GM21367 (cell line): ENCODE results near the gene FASTKD2.

ENCODE experiments used
- ATAC-seq: cut with Tn5 transposase; IDR thresholded peaks from one replicate; pipeline ENCODE4 v1.9.1; 2021; ENCODE audit not compliant: unreplicated experiment

Gene FASTKD2

DNA sequence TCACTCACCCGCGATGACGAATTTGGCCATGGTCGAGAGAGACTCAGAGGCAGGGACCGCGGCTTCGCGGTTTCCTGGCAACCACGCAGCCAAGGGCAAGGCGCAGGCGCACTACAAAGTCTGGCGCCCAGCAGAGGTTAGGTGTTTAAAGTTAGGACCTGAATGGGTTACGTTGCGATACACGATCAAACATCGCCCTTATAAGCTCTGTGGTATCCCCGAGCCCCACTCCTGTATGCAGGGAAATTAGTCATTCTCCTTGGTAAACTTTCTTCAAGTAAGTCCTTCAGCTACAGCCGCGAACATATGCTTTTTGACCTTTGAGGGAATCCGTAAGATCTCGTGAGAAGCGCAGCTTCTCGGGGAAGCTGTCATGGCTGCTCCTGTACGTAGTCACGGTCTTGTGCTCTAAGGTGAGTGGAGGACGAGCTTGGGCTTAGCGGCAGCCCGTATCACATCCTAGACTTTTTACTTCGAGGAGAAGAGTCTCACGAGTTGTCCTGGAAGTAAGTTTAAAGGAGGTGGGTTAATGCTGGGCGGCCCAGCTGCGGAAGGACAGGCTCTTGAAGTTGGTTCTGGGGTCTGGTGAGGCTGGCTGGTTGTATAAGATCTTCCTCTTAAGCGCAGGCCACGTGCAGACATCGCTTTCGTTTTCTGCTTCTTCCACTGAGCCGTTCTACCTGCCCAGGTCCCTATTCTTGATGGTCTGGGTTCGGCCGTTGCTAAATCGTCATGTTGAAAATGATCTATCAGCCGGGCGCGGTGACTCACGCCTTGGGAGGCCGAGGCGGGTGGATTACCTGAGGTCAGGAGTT lies at the start of gene FASTKD2, which contains the start of gene MDH1B:
Gene FASTKD2, plus strand, starts transcription at position 365 of the 815 bp plus-strand sequence. CDS start 1,088 bp downstream, outside the sequence.
Gene MDH1B, minus strand, starts transcription at position 87 of the 815 bp plus-strand sequence. Its CDS starts 57 bp downstream, at position 30.
- peak; percentile 91 for ATAC-seq

DNA sequence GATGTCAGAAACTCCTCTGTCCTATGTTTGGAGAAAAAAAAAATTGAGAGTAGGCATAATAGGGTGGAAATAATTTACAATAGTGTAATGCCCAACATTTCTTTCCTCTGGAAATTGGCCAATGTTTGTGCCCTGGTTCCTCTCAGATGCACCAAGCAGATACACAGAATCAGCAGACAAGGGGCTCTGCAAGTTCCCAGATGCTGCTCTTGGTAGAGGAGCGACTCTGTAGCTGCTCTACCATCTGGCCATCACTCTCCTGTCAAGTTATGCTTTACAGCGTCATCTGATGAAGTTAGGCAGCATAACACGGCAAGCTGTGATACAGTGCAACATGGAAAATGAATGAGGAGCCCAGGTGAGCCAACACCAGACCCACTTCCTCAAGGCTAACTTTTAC lies 48.8 kb upstream of the FASTKD2 start:
- ATAC-seq, result no peak

DNA sequence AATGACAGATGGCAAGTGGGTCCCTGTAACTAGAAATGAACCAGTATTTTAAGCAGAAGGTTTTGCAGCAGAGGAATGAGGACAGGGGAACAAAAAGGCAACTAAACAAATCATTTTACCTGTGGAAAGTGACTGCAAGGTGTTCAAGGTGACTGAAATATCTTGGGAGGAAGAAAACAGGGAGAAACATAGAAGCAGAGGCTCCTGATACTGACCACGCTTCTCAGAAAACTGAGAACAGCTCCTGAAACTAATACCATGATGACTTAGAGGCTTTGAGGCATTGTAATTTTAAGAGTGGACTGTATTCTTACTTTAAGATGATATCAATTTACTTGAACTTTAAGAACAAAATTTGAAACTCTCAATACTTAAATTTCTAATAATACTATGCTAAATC lies 47.1 kb upstream of the FASTKD2 start, which contains the start of gene DYTN:
Gene DYTN, minus strand, starts transcription at position 101 of the 400 bp plus-strand sequence. CDS start 117 bp downstream, outside the sequence.
- ATAC-seq, result peak; percentile 35

DNA sequence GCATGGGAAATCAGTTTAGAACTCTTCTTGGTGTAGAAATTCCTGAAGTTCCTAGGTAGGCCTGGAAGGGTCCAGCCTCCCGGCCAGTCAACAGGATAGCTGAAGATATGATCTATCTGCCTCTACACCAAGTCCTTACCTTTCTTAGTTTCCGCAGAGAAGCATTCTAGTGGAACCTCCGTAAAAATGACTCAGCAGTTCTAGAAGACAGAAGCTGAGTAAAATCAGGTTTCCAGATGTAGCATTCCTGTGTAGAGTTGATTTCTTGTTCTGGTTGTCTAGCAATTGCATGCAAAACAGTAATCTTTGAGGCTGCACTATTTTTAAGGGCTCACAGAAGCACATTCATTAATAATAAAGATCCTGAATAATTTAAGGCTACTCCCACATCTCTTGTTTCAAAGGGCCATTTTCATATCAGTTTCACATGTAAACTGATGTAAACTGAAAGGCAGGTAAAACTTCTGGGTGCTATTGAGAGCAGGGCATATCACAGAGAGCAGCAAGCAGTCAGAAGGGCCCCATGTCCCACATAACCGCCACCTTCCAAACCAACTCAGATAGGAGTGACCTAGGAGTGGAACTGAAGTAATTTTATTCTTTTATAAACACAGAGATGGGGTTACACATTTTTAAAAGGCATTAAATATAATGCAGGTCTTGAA lies 44.0 kb upstream of the FASTKD2 start:
- peak; percentile 78 for ATAC-seq

DNA sequence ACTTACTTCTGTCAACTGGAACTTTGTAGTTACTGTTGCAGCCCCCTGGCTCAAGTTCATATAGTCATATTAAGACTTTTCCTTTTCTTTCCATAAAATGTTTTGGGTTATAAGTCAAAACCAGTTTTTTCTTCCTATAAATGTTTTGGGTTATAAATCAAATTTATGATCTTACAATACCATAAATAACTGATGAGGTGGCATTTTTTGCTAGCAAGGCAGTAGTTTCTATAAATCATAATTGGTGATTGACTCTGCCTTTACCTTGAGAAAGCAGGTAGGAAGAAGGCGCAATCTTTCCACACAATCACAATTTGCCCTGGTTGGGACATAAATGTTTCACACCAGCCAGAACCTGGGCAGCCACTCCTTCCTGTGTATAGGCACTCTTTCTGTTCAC lies 42.1 kb upstream of the FASTKD2 start:
- no peak for ATAC-seq

DNA sequence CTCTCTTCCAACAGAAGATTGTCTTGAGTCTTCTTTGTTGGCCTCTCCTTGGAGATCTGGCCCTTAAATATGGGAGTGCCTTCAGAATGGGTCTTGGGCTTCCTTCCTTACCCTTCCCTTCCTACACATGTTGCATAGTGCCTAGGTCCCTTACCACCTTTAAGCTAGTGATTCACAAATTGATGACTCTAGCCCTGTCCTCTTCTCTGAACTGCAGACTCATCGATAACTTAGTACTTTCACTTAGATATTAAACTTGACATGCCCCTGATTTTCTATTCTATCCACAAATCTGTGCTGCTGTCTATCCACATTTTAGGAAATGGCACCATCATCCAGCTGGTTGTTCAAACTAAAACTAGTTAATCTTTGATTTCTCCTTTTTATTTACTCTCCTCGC lies 38.1 kb upstream of the FASTKD2 start:
- ATAC-seq, result no peak

DNA sequence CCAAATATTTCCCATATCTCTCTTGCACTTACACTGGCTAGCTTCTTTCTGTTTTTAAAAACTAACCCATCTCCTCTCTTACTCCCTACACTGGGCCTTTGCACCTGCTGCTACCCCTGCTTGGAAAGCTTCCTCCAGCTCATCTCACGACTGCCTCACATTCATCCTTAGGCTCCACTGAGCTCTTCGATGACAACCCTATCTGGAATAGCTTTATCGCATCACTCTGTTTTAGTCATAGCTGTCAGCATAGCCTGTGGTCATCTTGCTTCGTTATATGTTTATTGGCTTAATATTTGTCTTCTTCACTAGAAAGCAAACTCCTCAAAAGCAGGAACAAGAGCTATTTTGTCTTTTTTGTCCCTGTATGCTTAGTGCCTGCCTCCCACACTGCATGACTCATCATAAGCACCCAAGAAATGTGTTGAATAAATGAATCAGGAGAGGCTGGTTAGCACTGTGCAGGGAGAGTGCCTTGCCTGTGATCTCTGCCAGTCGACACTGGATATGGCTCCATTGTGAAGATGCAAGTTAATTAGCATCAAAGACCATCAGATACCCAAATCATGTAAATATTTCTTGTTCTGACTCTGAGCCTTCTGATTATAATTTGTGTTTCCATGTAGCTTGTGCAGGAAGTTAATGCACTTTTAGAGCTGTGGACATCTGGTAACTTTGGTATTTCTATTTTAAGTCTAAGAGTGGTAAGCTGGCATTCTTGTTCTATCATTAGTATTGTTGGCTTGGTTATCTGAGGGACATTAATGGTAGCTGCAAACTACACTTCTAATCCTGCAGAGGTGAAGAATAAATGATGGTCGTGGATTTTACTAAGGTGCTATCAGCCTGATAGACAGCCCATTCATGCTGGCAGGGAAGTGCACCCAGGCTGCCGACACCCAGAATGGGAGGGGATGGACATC lies 36.9 kb upstream of the FASTKD2 start:
- no peak for ATAC-seq

DNA sequence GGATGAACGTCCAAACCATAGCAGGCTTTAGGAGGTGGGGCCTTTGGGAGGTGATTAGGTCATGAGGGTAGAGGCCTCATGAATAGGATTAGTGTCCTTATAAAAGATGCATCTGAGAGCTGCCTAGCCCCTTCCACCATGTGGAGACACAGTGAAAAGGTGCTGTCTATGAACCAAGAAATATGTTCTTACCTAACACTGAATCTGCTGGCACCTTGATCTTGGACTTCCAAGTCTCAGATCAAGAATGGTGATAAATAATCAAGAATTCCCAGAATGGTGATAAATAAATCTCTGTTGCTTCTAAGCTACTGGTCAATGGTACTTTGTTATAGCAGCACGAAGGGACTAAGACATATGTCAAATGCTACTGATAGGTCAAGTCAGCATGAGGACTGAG lies 32.1 kb upstream of the FASTKD2 start:
- no peak for ATAC-seq

DNA sequence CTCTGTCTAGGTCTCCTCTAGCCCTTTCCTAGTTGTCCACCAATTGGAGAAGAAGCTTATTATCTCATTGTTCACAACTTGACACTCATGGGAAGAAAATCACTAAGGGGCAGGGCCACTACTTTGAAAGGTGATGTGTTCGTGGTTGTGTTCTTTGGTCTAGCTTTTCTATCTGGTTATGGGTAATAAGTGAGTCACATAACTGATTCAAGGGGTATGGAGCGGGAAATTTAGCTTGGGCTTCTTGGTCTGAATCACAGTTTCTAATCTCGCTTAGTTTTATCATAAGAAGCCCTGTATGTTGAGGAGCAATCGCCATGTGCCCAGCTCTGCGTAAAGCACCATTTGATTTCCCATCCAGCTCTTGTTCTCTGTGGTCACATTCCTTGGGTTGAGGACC lies 28.5 kb upstream of the FASTKD2 start:
- ATAC-seq, result no peak

DNA sequence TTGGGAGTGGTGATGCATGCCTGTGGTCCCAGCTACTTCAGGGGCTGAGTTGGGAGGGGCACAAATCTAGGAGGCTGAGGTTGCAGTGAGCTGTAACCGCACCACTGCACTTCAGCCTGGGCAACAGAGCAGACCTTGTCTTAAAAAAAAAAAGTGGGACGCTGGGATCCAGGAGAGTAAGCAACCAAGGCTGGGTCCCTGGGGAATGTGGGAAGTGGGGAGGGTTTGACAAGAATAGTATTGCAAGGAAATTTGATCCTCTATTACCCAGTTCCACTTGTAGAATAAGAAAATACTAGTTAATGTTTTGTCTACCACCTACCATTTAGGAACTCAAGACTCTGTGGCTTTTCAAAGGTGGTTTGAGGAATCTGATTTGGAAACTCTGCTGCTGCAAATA lies 26.1 kb upstream of the FASTKD2 start:
- ATAC-seq, result no peak

DNA sequence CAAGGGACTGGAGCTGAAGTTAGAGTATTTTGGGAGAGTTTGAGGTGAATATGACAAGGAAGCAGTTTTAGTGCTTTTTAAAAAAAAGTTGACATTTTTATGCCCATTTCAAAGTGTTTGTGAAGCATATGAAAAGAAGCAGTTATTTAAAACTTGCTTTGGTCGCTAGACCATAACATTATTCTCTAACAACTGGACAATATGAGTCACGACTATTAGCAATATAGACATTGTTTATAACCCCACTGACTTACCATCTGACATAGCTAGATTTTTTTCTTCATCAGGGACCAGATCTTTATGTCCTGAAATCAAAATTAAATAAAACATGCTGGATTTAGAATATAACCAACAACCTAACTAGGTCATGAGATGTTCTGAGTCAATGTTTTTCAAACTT lies 24.6 kb upstream of the FASTKD2 start:
- no peak for ATAC-seq

DNA sequence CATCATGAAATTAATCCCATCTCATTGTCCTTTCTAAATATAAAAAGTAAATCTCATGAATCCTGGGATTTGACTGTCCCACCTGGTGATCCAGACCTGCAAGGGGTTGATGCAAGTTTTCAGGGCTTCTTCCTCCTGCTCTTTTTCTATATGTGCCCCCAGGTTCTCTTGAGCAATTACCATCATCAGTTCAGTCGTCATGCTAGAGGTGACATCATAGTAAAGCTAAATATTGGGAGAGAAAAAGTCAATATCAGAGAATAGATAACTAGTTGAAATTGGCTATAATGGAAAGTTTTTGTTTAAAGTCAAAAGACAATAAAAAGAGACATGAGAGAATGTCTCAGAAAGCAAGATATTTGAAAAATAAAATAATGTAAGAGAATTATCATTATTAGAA lies 8.6 kb upstream of the FASTKD2 start:
- ATAC-seq, result no peak

DNA sequence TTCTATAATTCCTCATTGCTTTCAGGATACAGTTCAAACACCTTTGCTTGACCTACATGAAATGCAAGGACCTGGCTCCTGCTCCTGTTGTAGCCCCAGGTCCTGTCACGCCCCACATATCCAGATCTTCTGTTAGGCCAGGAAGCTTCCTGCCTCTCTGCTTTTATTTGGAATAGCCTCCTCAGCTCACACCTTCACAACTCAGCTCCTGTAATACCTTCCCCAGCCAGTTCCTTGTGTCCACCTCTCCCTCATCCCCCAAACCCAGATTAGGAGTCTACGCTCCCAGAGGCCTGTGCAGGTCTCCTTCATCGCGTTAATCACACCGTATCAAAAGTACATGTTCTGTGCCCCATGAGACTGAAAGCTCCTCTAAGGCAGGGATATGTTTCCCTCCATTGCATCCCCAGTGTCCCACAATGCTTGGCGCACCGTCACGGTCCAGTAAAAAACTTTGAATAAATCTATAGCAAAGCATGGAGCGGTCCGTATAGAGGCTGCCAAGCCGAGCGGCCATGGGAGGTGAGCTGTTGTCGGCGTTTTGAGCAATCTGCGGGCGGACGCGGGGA lies 649 bp upstream of the FASTKD2 start:
- no peak for ATAC-seq

DNA sequence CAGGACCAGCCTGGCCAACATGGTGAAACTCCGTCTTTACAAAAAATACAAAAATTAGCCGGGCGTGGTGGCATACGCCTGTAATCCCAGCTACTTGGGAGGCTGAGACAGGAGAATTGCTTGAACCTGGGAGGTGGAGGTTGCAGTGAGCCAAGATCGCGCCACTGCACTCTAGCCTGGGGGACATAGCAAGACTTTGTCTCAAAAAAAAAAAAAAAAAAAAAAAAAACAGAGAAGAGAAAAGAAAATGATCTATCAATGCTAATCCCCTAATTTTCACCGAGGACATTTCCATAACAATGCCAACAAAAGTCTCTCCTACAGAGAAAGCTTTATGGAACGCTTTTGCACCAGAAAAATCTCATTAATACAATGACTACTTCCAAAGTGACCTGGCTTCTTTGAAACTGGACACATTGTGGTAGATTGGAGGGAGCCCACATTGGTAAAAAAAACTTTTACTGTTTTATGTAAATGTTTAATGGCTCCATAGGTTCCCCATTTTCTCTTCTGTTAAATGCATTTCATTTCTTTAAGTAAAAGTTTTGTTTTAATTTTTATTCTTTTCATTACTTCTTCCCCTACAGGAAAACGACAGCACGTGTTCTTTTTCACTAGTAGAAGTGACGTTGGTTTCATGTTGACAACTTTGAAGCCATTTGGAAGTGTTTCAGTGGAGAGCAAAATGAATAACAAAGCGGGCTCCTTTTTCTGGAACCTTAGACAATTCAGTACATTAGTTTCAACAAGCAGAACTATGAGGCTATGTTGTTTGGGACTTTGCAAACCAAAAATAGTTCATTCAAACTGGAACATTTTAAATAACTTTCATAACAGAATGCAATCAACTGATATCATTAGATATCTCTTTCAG lies 888 bp downstream of the FASTKD2 start:
- no peak for ATAC-seq

DNA sequence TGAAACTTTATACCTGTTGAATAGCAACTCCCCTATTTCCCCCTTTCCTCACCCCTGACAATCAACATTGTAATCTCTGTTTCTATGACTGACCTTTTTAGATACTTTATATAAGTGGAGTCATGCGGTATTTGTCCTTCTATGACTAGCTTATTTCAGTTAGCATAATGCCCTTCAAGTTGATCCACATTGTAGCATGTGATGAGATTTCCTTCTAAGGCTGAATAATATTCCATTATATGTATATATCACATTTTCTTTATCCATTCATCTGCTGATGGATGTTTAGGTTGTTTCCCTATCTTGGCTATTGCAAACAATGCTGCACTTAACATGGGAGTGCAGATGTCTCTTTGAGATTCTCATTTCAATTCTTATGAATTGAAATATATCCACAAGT lies 9.5 kb downstream of the FASTKD2 start:
- no peak for ATAC-seq

DNA sequence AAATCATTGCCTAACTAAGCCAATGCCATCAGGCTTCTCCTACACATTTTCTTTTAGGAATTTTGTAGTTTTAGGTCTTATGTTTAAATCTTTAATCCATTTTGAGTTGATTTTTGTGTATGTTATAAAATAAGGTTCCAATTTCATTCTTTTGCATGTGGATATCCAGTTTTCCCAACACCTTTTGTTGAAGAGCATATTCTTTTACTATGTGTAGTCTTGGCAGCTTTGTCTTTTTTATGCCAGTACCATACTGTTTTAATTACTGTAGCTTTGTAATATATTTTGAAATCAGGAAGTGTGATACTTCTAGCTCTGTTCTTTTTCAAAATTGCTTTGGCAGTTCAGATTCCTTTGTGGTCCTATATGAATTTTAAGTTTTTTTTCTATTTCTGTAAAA lies 11.0 kb downstream of the FASTKD2 start:
- ATAC-seq, result no peak

DNA sequence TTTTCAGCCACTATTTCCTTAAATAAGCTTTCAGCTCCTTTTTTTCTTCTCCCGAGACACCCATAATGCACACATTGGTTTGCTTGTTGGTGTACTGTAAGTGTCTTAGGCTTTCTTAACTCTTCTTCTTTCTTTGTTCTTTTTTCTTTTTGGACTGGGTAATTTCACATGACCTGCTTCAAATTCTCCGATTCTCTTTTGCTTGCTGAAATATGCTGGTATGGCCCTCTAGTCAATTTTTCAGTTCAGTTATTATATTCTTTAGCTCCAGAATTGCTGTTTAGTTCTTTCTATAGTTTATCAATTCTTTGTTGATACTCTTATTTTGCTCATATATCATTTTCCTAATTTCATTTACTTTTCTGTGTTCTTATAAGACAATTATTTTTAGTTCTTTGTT lies 15.3 kb downstream of the FASTKD2 start:
- no peak for ATAC-seq

DNA sequence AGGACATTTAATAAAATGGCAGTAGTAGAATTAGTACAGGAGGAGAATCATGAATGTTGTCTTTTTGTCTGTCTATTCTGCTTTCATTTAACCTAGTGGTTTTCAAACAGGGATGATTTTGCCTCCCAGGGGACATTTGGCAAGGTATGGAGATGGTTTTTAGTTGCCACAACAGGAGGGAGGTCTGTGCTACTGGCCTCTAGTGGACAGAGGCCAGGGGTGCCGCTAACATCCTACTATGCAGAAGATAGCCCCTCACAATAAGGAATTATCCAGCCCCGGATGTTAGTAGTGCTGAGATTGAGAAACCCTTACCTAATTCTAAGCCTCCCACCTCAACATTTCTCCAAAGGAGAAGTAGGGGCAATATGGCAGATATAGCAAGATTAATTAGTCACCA lies 18.3 kb downstream of the FASTKD2 start:
- no peak for ATAC-seq

DNA sequence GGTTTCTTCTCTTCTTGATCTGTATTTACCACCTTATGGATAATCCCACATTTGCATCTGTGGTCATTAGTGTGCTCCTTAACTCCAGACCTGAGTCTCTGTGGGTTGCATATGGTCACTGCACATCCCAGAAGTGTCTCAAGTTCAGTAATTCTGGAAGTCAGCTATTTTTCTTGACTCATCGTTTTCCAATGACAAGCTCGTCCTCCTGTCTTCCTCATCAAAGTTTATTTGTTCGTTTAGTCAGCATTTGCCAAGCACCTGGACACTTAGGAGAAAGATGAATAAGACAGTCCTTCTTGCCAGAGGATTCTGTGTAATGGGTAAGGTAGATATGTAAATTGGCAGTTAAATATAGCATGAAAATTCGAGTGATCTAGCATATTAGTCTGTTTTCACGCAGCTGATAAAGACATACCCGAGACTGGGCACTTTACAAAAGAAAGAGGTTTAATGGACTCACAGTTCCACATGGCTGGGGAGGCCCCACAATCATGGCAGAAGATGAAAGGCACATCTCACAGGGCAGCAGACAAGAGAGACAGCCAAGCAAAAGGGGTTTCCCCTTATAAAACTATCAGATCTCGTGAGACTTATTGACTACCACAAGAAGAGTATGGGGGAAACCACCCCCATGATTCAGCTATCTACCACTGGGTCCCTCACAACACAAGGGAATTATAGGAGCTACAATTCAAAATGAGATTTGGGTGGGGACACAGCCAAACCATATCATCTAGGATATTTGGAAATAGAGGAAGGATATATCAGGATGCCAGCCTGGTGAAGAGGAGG lies 19.4 kb downstream of the FASTKD2 start:
- ATAC-seq, result no peak
